Activated CD8-positive, alpha-beta memory T cell treated with anti-CD3 and anti-CD28 coated beads for 36 hours (primary cell): ENCODE data around the gene MAGI1. TPM values are rescaled to one million over a fixed set of nuclear protein-coding genes. Genes with fewer than 3 reads are reported as not detected.

Source experiments
- CTCF ChIA-PET: fragments of 350-600 bp; sonication (Branson Sonifier 250); formaldehyde crosslinking; loops from one replicate; lab custom pipeline; 2021; ENCODE audit warnings: antibody characterized with exemption; lab: Charles Lee
- POLR2A ChIA-PET: fragments of 350-600 bp; sonication (Branson Sonifier 250); formaldehyde crosslinking; loops from one replicate; lab custom pipeline; 2021; ENCODE audit warnings: antibody characterized with exemption; lab: Charles Lee
- total RNA-seq, 2 experiments: library from RNA; stranded (reverse); gene quantifications; one replicate each; pipeline ENCODE4 v1.2.3, GENCODE V29; 2021

Gene MAGI1
- total RNA-seq, 2 experiments from 2014 or later, result 0.38 to 0.53 TPM

DNA sequence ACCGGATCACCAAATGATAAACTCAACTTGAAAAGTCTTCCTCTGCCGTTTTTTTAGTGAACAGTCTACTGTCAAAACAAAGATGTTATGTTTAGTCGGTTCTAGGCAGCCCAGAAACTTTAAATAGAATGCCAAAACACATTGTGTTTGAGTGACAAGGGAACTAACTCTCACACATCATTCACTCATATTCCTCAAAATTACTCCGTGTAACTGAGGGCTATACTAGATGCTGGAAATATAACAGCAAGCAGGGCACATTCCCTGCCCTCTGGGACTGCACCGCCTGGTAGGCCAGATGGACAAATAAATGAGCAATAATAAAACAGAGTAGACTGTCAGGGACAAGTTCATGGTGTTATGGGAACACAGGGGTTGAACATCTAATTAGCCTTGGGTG lies 251.4 kb downstream of the MAGI1 start:
- CTCF ChIA-PET, result no interaction called here
- POLR2A ChIA-PET, result no interaction called here

DNA sequence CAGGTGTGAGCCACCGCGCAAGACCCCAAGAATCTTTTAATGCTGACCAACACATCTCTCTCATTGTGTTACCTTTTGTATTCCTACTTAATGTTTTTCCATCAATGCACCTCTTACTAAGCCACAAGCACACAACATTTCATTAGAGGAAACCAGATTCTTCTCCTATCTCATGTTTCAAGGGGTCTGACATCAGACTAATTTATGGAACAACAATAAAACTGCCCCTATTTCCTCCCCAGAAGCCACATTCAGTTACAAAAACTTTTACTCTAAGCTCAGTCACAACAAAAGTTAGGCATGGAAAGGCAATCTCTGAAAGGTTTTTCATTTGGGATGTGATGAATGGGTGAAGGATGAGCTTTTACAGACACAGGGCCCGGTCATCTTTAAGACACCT lies 251.8 kb downstream of the MAGI1 start:
- CTCF ChIA-PET, result no interaction called here
- POLR2A ChIA-PET, result no interaction called here

DNA sequence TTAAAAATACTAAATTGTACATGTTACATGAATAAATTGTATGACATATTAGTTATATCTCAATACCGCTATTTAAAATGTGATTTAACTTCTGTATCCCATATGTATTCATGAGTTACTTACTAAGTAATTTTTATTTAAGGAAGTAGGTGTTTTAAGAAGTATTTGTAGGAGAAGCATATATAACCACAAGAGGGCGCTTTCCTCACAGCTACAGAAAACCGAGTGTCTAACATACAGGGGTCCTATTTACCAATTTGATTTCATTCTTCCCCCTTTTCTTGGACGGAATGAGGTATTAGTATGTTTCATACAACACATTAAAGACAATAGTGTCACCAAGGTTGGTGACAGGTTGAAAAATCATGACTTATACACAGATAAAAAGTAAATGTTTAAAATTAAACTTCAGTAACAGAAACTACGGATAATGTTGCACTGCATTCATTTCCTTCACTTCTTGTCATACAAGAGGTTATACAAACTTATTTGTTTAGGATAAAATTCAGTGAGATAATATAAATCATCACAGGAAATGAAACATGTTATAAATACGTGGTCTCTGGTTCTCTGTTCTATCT lies 253.6 kb downstream of the MAGI1 start:
- ChIA-PET CTCF (no interaction called here), POLR2A (no interaction called here)

DNA sequence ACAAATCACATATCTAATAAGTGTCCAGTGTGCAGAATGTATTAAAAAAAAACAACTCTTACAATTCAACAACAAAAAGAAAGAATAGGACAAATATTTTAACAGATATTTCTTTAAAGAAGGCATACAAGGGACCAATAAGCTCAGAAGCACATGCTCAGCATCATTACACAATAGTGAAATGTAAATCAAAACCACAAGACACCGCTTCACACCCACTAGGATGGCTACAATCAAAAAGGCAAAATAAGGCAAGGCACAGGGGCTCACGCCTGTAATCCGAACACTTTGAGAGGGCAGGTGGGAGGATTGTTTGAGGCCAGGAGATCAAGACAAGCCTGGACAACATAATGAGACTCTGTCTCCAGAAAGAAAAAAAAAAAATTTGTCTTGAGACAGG lies 255.6 kb downstream of the MAGI1 start:
- CTCF ChIA-PET, result interaction anchor here (0.6 kb wide), 1 partner anchor 1488 kb away, joined by 3 read pairs; no protein-coding TSS in a partner anchor
- POLR2A ChIA-PET, result no interaction called here

DNA sequence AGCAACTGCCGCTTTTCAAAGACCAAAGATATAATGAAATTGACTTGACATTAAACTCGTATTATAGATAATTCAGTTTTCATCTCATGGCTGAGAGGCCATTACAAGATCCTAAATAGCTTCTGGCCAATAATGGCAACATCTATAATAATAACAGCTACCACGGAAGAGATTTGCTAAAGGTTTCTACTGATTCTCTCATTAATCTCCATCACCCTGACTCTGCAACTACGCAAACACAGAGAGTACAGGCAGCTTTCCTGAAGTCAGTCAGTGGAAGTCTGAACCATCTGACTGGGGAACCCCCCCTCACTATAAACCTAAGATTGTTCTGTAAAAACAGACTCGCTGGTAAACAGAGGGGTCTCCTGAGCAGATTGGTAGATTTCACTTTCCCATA lies 257.1 kb downstream of the MAGI1 start:
- ChIA-PET POLR2A (no interaction called here), CTCF (no interaction called here)

DNA sequence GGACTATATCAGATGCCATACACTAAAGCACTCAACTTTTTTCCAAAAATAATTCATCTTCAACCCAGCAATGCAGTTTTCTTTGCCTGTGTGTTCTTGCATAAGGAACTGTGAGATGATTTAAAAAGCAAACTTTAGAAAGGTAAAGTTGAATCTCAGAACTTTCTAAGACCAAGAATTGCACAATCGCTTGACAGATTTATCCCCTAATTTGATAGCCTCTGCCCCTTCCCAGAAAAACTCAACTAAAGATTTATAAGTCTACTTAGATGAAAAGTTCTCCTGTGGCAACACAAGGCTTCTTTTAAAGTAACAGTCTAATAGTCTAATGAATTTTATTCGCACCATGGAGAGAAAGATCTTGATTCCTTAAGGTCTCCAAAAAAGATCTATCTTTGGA lies 259.3 kb downstream of the MAGI1 start:
- POLR2A ChIA-PET, result no interaction called here
- CTCF ChIA-PET, result no interaction called here

DNA sequence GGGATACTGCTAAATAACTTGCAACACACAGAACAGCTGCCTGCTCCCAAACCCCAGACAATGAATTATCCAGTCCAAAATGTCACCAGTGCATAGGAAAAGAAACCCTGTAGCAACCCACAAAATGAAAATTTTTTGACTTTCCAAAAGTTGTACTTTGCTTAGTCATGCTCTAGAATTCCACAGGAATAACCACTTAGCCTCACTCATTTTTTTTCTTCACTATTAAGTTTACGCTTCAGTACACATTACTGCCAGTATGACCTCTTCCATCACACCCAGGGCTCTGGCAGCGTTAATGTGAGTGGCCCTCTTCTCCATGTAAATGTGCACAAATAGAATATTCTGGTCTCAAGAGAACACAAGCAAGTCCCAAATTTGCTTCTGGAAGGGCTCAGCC lies 259.8 kb downstream of the MAGI1 start:
- POLR2A ChIA-PET, result no interaction called here
- CTCF ChIA-PET, result no interaction called here

DNA sequence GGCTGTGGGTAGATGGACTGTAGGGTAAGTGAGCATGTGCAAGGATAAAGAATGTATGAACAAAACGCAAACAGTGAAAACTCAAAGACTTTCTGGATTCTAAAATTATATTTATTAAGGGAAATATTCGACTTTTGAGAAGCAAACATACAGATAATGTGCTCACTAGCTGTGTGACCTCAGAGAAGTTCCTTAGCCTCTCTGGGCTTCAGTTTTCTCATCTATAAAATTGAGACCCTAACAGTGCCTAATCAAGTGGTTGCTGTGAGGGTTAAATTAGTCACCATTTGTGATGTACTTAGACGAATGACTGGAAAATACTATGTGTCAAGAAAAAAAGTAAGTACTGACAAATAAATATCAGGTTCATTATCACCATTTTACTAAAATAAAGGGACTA lies 261.7 kb downstream of the MAGI1 start:
- CTCF ChIA-PET, result no interaction called here
- POLR2A ChIA-PET, result no interaction called here

DNA sequence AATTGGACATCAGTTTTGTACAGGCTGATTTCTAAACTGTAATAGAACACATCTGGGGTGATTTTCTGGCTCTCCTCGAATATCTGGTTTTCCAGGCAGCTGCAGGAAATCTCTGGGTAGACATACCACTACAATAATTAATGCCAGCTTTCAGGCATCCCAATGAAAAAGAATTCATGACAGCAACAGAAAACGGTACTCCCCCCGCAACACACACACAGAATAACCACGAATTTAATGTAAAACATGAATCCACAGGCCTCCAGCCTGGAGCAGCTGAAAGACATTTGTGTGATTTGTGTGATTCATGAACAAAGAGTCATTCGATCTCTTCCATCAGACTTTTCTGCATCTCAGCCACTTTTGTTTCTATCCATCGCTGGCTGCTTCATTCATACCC lies 262.2 kb downstream of the MAGI1 start:
- ChIA-PET POLR2A (no interaction called here), CTCF (no interaction called here)

DNA sequence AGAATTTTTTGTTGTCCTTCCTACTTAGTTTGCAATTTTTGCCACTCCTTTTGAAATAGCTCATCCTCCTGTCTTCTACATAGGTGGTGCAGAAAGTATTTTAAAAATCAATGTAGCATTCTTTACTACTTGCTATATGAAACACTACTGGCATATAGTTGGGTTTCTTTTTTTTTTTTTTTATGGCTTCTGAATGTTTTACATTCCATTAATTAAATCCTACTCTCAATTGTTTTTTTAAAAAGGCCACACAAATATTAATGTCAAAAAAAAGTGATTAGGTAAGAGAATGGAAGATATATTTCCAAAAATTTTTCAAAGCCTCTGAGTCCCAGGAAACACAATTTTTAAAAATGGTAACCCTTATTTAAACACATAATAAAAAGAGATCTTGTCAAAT lies 262.6 kb downstream of the MAGI1 start:
- ChIA-PET CTCF (no interaction called here), POLR2A (no interaction called here)

DNA sequence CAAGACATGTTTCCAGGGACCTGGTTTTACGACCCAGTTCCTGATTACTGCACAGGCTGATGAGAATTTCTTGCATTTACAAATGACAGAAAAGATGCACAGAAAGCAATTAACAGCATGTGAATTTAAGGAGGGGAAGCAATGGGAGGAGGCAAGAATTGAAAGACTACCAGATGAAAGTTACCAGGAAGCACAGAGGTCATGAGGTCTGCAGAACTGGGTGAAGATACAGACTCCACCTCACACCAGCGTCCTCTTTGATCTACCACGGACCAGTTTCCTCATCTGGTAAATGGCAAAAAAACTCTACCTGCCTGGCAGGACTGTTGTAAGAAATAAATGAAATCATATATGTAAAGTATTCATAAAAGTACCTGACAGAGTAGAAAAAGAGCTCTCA lies 266.0 kb downstream of the MAGI1 start:
- ChIA-PET CTCF (no interaction called here), POLR2A (no interaction called here)

DNA sequence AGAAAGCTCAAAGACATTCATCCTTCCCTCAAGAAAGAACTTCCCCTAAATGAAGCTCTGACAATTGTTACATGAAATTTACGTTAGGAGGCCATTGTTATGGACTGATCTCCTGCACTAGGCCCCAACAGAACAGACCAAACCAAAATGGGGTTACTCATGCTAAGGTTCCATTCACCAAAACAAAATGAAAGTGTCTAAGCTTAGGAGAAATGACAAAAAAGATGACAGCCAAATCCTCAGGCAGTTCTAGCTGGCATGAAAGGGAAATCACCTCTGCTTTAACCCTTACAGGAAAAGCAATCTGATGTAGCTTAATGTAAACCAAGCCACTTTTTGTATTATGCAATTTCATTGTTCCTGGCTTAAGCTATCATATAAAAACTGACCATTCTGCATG lies 271.2 kb downstream of the MAGI1 start:
- CTCF ChIA-PET, result no interaction called here

DNA sequence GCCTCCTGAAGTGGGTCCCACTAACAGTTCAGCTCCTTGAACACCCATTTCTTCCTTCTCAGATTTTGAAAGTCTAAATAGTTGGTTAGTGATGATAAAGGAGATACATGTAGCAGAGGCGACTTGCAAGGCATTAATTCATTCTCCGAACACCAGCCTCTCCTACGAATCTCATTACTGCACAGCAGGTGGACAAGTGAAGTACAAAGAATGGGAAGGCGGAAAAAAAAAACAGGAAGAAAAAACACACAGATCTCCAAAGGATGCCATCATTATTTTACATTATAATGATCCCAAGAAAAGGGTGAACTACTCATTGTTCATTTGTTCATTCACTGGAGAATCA lies 276.5 kb downstream of the MAGI1 start:
- ChIA-PET CTCF (no interaction called here), POLR2A (no interaction called here)

More for the DNA sequence above, 271.2 kb downstream of the MAGI1 start:
- POLR2A ChIA-PET, result no interaction called here

DNA sequence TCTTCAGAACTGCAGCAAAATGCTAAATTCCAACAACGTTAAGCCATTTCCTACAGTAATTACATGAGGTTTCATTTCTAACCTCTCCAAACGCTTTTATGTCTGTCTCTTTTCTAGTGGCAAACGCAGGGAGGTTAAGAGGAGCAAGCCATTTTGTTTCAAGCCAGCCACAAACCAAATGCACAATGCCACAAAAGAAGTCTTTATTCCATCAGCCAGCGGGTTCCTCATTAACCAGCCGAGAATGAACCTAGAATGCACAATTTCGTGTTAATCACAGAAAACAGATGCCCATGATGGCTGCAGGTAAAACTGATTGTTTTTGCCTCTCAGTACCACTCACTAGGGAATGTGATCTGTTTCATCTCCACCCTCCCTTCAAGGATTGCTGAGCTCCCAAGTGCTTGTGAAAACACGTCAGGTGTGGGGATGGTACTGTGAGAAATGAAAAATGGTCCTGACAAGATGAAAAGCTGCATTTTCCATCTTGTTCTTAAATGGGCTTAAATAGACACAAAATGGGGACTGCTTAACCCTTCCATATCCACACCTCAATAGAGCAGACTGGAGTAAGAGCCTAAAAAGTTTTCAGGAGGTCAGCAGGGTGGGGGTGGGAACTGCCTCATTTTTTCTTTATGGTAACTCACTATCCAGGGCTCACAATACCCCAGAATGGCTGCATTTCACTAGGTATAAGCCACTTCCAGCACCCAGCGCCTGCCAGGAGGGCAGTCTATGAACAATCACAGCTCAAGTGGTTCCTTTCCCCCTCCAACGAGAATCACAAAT lies 277.1 kb downstream of the MAGI1 start:
- POLR2A ChIA-PET, result no interaction called here
- CTCF ChIA-PET, result no interaction called here

DNA sequence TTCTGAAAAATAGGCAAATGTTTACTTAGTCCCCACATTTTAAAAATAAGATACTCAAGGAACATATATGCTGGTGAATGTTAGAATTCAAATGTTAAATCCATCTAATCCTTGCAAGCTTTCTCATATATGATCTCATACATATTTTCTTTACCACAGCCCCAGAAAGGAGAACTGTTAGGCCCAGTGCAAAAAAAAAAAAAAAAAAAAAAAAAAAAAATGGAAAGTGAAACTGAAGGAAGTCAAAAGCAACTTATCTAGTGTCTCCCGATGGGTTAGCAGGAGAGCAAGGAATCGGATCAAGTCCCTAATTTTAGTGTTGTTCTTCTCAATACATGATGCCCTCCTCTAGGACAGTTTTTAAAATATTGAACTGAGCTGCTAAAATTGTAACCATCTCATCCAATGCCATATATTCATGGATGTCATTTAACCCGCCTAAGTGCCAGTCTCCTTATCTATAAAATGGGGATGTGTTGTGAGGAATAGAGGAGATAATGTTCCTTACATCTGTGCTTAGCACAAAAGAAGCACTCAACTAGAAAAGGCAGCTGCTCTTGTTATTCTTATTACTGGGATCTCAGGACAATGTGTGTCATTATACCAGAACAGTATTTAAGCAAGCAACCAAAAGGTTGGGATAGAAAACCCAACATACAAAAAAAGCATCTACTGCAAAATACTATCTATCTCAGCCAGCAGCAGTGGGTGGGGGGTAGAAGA lies 279.7 kb downstream of the MAGI1 start:
- CTCF ChIA-PET, result no interaction called here
- POLR2A ChIA-PET, result no interaction called here

DNA sequence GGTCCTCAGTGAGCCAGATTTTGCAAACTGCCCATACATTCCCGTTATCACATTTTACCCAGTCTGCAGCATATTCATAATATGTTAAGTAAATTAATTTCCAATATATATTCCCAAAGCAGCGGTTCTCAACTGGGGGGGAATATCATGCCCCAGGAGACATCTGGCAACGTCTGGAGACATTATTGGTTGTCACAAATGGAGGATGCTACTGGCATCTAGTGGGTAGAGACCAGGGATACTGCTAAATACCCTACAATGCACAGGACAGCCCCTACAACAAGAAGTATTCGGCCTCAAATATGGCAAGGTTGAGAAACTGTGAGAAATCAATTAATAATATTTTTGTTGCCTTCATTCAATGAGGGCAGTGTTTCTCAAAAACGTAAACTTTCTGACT lies 280.3 kb downstream of the MAGI1 start:
- POLR2A ChIA-PET, result no interaction called here
- CTCF ChIA-PET, result no interaction called here

DNA sequence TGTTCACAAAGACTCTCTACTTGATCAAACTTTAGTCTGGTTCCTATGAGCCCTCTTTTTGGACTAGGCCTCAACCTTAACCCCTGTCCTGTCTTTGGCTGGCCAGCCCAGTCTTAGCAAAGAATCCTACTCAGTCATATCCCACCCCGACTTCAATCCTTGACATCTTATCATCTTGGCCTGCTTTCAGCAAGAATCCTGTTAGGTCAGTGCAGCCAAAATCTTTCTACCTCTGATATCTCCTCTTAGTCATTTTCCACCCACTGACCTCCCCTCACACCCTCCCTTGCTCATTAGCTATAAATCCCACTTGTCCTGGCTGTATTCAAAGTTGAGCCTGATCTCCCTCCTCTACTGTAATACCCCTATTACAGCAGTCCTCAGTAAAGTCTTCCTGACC lies 286.1 kb downstream of the MAGI1 start:
- ChIA-PET POLR2A (no interaction called here), CTCF (no interaction called here)

DNA sequence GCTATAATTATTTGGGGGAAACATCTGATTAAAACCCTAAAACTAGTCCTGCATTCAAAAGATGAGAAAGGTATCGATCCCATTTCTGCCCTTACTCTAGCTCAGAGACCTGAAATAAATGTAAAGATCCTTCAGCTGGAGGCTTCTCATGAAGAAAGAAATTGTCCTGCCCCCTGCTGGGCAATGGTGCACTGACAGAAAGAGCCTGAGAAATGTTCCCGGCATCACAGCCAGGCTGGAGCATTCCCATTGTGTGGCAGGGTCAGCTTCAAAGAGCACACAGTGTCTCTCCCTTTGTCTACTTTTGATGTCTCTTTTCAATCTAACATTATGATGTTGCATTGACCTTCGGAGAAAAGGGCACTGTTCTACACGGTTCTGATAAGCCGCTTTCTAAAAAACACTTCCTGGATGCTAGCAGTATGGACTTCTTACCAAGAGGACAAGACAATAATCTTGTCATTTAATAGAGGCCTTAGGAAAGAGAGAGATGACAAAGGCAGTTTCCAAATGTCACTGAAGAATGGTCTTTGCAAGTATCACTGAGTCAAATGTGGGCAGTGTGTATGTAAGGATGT lies 287.5 kb downstream of the MAGI1 start:
- CTCF ChIA-PET, result no interaction called here
- POLR2A ChIA-PET, result no interaction called here

DNA sequence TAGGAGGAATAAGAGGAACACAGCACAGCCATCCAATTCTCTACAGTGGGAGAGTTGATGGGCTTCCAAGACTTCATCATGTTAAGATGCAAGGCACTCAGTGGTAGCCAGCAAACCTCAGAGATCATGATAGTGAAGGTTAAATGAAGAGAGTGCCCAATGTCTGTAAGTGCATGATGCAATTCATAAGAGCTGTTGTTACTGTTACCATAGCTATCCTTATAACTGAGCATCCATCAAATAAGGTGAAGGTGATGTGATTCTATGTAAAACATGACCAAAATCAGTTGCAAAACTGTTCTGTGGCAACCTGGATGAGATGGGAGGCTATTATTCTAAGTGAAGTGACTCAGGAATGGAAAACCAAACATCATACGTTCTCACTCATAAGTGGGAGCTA lies 289.7 kb downstream of the MAGI1 start:
- ChIA-PET CTCF (no interaction called here), POLR2A (no interaction called here)

DNA sequence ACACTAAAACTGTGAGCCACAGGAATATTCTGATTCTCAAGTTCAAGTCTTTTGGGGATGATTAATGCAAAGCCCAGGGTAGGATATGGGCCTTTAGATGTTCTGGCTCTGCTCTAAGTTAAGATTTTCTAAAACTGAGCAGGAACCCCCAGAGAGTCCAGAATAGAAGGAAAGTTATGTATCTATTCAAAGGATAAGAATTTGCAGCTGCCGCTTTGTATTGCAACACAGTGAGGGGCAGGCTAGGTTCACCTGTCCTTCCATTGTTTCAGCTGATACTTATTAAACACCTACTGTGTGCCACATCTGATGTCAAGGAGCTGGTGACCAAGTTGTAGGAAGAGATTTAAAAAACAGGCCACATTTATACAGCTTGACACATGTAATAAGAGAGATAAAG lies 290.4 kb downstream of the MAGI1 start:
- POLR2A ChIA-PET, result no interaction called here

DNA sequence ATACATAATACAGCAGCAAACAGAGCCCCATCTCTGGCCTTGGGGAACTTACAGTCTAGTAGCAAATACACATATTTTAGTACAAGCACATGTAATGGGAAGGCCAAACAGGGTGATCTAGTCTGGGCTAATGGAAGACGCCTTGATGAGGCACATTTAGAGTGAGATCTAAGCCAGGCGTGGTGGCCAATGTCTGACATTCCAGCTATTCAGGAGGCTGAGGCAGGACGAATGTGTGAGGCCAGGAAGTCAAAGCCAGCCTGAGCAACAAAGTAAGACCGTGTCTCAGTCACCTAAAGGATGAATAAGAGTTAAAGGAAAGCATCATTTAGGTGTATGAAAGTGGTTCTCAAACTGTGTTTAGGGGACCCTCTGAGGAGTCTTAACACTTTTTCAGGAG lies 291.9 kb downstream of the MAGI1 start:
- CTCF ChIA-PET, result no interaction called here

More for the DNA sequence above, 290.4 kb downstream of the MAGI1 start:
- CTCF ChIA-PET, result no interaction called here

More for the DNA sequence above, 291.9 kb downstream of the MAGI1 start:
- POLR2A ChIA-PET, result no interaction called here
